GM18909 (cell line): Measurements from ENCODE around the gene JPH4.

Experiments used
- ATAC-seq: cut with Tn5 transposase; IDR thresholded peaks from one replicate; pipeline ENCODE4 v1.9.1; 2021; ENCODE audit warnings: mild to moderate bottlenecking; ENCODE audit not compliant: unreplicated experiment, poor library complexity

JPH4 gene

GRCh38 chr14:23578560-23579310, at the start of gene JPH4:
JPH4 (minus strand) TSS chr14:23578790; CDS start chr14:23577453, 1,337 bp downstream.
- no peak for ATAC-seq

GRCh38 chr14:23627961-23628360, 49.4 kb upstream of the JPH4 start:
- no peak for ATAC-seq

- ATAC-seq: no peak
Observed at GRCh38 chr14:23626946-23627345, 48.4 kb upstream of the JPH4 start.

GRCh38 chr14:23624830-23625404, 46.3 kb upstream of the JPH4 start:
- no peak for ATAC-seq

GRCh38 chr14:23623962-23624361, 45.4 kb upstream of the JPH4 start:
- ATAC-seq: no peak

GRCh38 chr14:23622990-23623389, 44.4 kb upstream of the JPH4 start:
- no peak for ATAC-seq

- ATAC-seq: no peak
Observed at GRCh38 chr14:23621932-23622730, 43.5 kb upstream of the JPH4 start.

GRCh38 chr14:23621204-23621931, 42.8 kb upstream of the JPH4 start:
- ATAC-seq: no peak

GRCh38 chr14:23620177-23620702, 41.6 kb upstream of the JPH4 start:
- ATAC-seq: no peak

GRCh38 chr14:23618415-23618988, 39.9 kb upstream of the JPH4 start:
- ATAC-seq: no peak

GRCh38 chr14:23617539-23617938, 38.9 kb upstream of the JPH4 start:
- ATAC-seq: no peak

- no peak for ATAC-seq
Observed at GRCh38 chr14:23615856-23616255, 37.3 kb upstream of the JPH4 start.

GRCh38 chr14:23614395-23614828, 35.8 kb upstream of the JPH4 start:
- ATAC-seq: no peak

- ATAC-seq: no peak
Observed at GRCh38 chr14:23613242-23614070, 34.9 kb upstream of the JPH4 start.

GRCh38 chr14:23612802-23613201, 34.2 kb upstream of the JPH4 start:
- no peak for ATAC-seq

- ATAC-seq: no peak
Observed at GRCh38 chr14:23612354-23612732, 33.8 kb upstream of the JPH4 start.

- ATAC-seq: no peak
Observed at GRCh38 chr14:23610815-23611289, 32.3 kb upstream of the JPH4 start.

GRCh38 chr14:23610090-23610814, 31.7 kb upstream of the JPH4 start:
- ATAC-seq: no peak
